ENCODE data around the gene DNAJB13.

The DNAJB13 gene

GRCh38 chr11:74006743-74007304, 56.0 kb downstream of the DNAJB13 start:
- Histone ChIP-seq H3K9me3 (ENCODE audit: control insufficient read depth in 2 of 2, low read length in 2 of 2) (no peaks in the 10 kb centered on the region), H3K4me1 (ENCODE audit: control insufficient read depth in 2 of 2, insufficient read depth in 2 of 2, low read length in 2 of 2) (peaks cover 0 to 2% of the 10 kb centered on the region in 2 donors), H3K27me3 (ENCODE audit: control insufficient read depth in 2 of 2, insufficient read depth in 2 of 2, low read length in 2 of 2) (no peaks in the 10 kb centered on the region), H3K9ac (ENCODE audit: low read depth in 1 of 2, low read length in 2 of 2) (no peak overlapping the region), H3K4me3 (ENCODE audit: low read length in 2 of 2) (no peak overlapping the region), H3K27ac (ENCODE audit: low read depth in 2 of 2, low read length in 2 of 2) (no peak overlapping the region), H3K36me3 (ENCODE audit: control insufficient read depth in 2 of 2, insufficient read depth in 2 of 2, low read length in 2 of 2) (peaks cover 7 to 9% of the 10 kb centered on the region in 2 donors)

- H3K36me3 ChIP-seq (ENCODE audit: control insufficient read depth in 2 of 2, insufficient read depth in 2 of 2, low read length in 2 of 2) = peaks cover 5 to 7% of the 10 kb centered on the region in 2 donors
- H3K4me1 ChIP-seq (ENCODE audit: control insufficient read depth in 2 of 2, insufficient read depth in 2 of 2, low read length in 2 of 2) = peaks cover 0 to 2% of the 10 kb centered on the region in 2 donors
- H3K9me3 ChIP-seq (ENCODE audit: control insufficient read depth in 2 of 2, low read length in 2 of 2) = no peaks in the 10 kb centered on the region
- no peak overlapping the region for H3K9ac ChIP-seq (ENCODE audit: low read depth in 1 of 2, low read length in 2 of 2)
- no peak overlapping the region for H3K4me3 ChIP-seq (ENCODE audit: low read length in 2 of 2)
- H3K27me3 ChIP-seq (ENCODE audit: control insufficient read depth in 2 of 2, insufficient read depth in 2 of 2, low read length in 2 of 2) = no peaks in the 10 kb centered on the region
- no peak overlapping the region for H3K27ac ChIP-seq (ENCODE audit: low read depth in 2 of 2, low read length in 2 of 2)
Observed at GRCh38 chr11:74007691-74008372, 57.0 kb downstream of the DNAJB13 start.

GRCh38 chr11:74008373-74009229, 57.8 kb downstream of the DNAJB13 start, which contains the start of gene UCP3:
Gene UCP3 (minus strand): TSS chr11:74009085. CDS start chr11:74007042, 2,043 bp downstream.
- peaks cover 0 to 2% of the 10 kb centered on the region in 2 donors for H3K4me1 ChIP-seq (ENCODE audit: control insufficient read depth in 2 of 2, insufficient read depth in 2 of 2, low read length in 2 of 2)
- H3K4me3 ChIP-seq (ENCODE audit: low read length in 2 of 2) = no peak within 1 kb of the TSS
- peaks cover 2 to 7% of the 10 kb centered on the region in 2 donors for H3K36me3 ChIP-seq (ENCODE audit: control insufficient read depth in 2 of 2, insufficient read depth in 2 of 2, low read length in 2 of 2)
- H3K27me3 ChIP-seq (ENCODE audit: control insufficient read depth in 2 of 2, insufficient read depth in 2 of 2, low read length in 2 of 2) = no peaks in the 10 kb centered on the region
- H3K9me3 ChIP-seq (ENCODE audit: control insufficient read depth in 2 of 2, low read length in 2 of 2) = no peaks in the 10 kb centered on the region
- no peak within 1 kb of the TSS for H3K27ac ChIP-seq (ENCODE audit: low read depth in 2 of 2, low read length in 2 of 2)
- H3K9ac ChIP-seq (ENCODE audit: low read depth in 1 of 2, low read length in 2 of 2) = no peak within 1 kb of the TSS

GRCh38 chr11:74009230-74009547, 58.4 kb downstream of the DNAJB13 start:
- H3K4me3 ChIP-seq (ENCODE audit: low read length in 2 of 2) = no peak overlapping the region
- no peaks in the 10 kb centered on the region for H3K9me3 ChIP-seq (ENCODE audit: control insufficient read depth in 2 of 2, low read length in 2 of 2)
- H3K9ac ChIP-seq (ENCODE audit: low read depth in 1 of 2, low read length in 2 of 2) = no peak overlapping the region
- no peak overlapping the region for H3K27ac ChIP-seq (ENCODE audit: low read depth in 2 of 2, low read length in 2 of 2)
- H3K27me3 ChIP-seq (ENCODE audit: control insufficient read depth in 2 of 2, insufficient read depth in 2 of 2, low read length in 2 of 2) = no peaks in the 10 kb centered on the region
- H3K4me1 ChIP-seq (ENCODE audit: control insufficient read depth in 2 of 2, insufficient read depth in 2 of 2, low read length in 2 of 2) = peaks cover 0 to 2% of the 10 kb centered on the region in 2 donors
- H3K36me3 ChIP-seq (ENCODE audit: control insufficient read depth in 2 of 2, insufficient read depth in 2 of 2, low read length in 2 of 2) = peaks cover 3 to 6% of the 10 kb centered on the region in 2 donors

- Histone ChIP-seq H3K4me3 (ENCODE audit: low read length in 2 of 2) (no peak overlapping the region), H3K27ac (ENCODE audit: low read depth in 2 of 2, low read length in 2 of 2) (no peak overlapping the region), H3K9me3 (ENCODE audit: control insufficient read depth in 2 of 2, low read length in 2 of 2) (no peaks in the 10 kb centered on the region), H3K4me1 (ENCODE audit: control insufficient read depth in 2 of 2, insufficient read depth in 2 of 2, low read length in 2 of 2) (peaks cover 0 to 2% of the 10 kb centered on the region in 2 donors), H3K36me3 (ENCODE audit: control insufficient read depth in 2 of 2, insufficient read depth in 2 of 2, low read length in 2 of 2) (peaks cover 3 to 6% of the 10 kb centered on the region in 2 donors), H3K9ac (ENCODE audit: low read depth in 1 of 2, low read length in 2 of 2) (no peak overlapping the region), H3K27me3 (ENCODE audit: control insufficient read depth in 2 of 2, insufficient read depth in 2 of 2, low read length in 2 of 2) (no peaks in the 10 kb centered on the region)
Observed at GRCh38 chr11:74009675-74010305, 59.0 kb downstream of the DNAJB13 start.

- Histone ChIP-seq H3K27ac (ENCODE audit: low read depth in 2 of 2, low read length in 2 of 2) (no peak overlapping the region), H3K27me3 (ENCODE audit: control insufficient read depth in 2 of 2, insufficient read depth in 2 of 2, low read length in 2 of 2) (no peaks in the 10 kb centered on the region), H3K9ac (ENCODE audit: low read depth in 1 of 2, low read length in 2 of 2) (no peak overlapping the region), H3K4me1 (ENCODE audit: control insufficient read depth in 2 of 2, insufficient read depth in 2 of 2, low read length in 2 of 2) (peaks cover 0 to 2% of the 10 kb centered on the region in 2 donors), H3K36me3 (ENCODE audit: control insufficient read depth in 2 of 2, insufficient read depth in 2 of 2, low read length in 2 of 2) (peaks cover 3 to 6% of the 10 kb centered on the region in 2 donors), H3K4me3 (ENCODE audit: low read length in 2 of 2) (no peak overlapping the region), H3K9me3 (ENCODE audit: control insufficient read depth in 2 of 2, low read length in 2 of 2) (no peaks in the 10 kb centered on the region)
Observed at GRCh38 chr11:74010306-74011300, 59.8 kb downstream of the DNAJB13 start.

- H3K9ac ChIP-seq (ENCODE audit: low read depth in 1 of 2, low read length in 2 of 2) = no peak overlapping the region
- no peak overlapping the region for H3K4me3 ChIP-seq (ENCODE audit: low read length in 2 of 2)
- no peaks in the 10 kb centered on the region for H3K27me3 ChIP-seq (ENCODE audit: control insufficient read depth in 2 of 2, insufficient read depth in 2 of 2, low read length in 2 of 2)
- H3K36me3 ChIP-seq (ENCODE audit: control insufficient read depth in 2 of 2, insufficient read depth in 2 of 2, low read length in 2 of 2) = peaks cover 3 to 6% of the 10 kb centered on the region in 2 donors
- H3K4me1 ChIP-seq (ENCODE audit: control insufficient read depth in 2 of 2, insufficient read depth in 2 of 2, low read length in 2 of 2) = peaks cover 0 to 2% of the 10 kb centered on the region in 2 donors
- no peak overlapping the region for H3K27ac ChIP-seq (ENCODE audit: low read depth in 2 of 2, low read length in 2 of 2)
- no peaks in the 10 kb centered on the region for H3K9me3 ChIP-seq (ENCODE audit: control insufficient read depth in 2 of 2, low read length in 2 of 2)
Observed at GRCh38 chr11:74011360-74012073, 60.7 kb downstream of the DNAJB13 start.

GRCh38 chr11:74012074-74012809, 61.4 kb downstream of the DNAJB13 start:
- peaks cover 0 to 2% of the 10 kb centered on the region in 2 donors for H3K4me1 ChIP-seq (ENCODE audit: control insufficient read depth in 2 of 2, insufficient read depth in 2 of 2, low read length in 2 of 2)
- no peak overlapping the region for H3K27ac ChIP-seq (ENCODE audit: low read depth in 2 of 2, low read length in 2 of 2)
- H3K9ac ChIP-seq (ENCODE audit: low read depth in 1 of 2, low read length in 2 of 2) = no peak overlapping the region
- H3K9me3 ChIP-seq (ENCODE audit: control insufficient read depth in 2 of 2, low read length in 2 of 2) = no peaks in the 10 kb centered on the region
- no peak overlapping the region for H3K4me3 ChIP-seq (ENCODE audit: low read length in 2 of 2)
- no peaks in the 10 kb centered on the region for H3K27me3 ChIP-seq (ENCODE audit: control insufficient read depth in 2 of 2, insufficient read depth in 2 of 2, low read length in 2 of 2)
- peaks cover 3 to 6% of the 10 kb centered on the region in 2 donors for H3K36me3 ChIP-seq (ENCODE audit: control insufficient read depth in 2 of 2, insufficient read depth in 2 of 2, low read length in 2 of 2)

Data from mucosa of rectum (tissue), 2 donors.